ENCODE measurements around the gene SLC1A6. TPM values are rescaled to one million over a fixed set of nuclear protein-coding genes. Genes with fewer than 3 reads are reported as not detected.

The SLC1A6 gene
- not detected in 5 replicates for total RNA-seq (2022; extraction: Qiagen RNA extraction; ENCODE audit: low read depth)

GRCh38 chr19:14979476-14980255 lies at the start of gene SLC1A6:
Gene SLC1A6 (minus strand): TSS chr19:14979864. CDS start chr19:14972910, 6,954 bp downstream.

GRCh38 chr19:14941189-14941588 lies 38.5 kb downstream of the SLC1A6 start, which contains the start of gene OR7C2:
Gene OR7C2 (plus strand): TSS chr19:14941489. CDS start chr19:14941489, 0 bp downstream.

Other genes starting within 250 kb of the SLC1A6 start
- 0.53 to 1.4 TPM (median 0.99 TPM) in 5 replicates for gene ADGRE2, start 201.3 kb downstream of the SLC1A6 start, total RNA-seq (2022; extraction: Qiagen RNA extraction; ENCODE audit: low read depth)
- not detected in 5 replicates for gene OR7A5, start 144.7 kb downstream of the SLC1A6 start, total RNA-seq (2022; extraction: Qiagen RNA extraction; ENCODE audit: low read depth)
- gene OR7C1, start 144.7 kb downstream of the SLC1A6 start, total RNA-seq (2022; extraction: Qiagen RNA extraction; ENCODE audit: low read depth), result not detected in 5 replicates
- not detected in 5 replicates for gene OR7A10, start 130.9 kb downstream of the SLC1A6 start, total RNA-seq (2022; extraction: Qiagen RNA extraction; ENCODE audit: low read depth)
- gene OR7A17, start 93.7 kb downstream of the SLC1A6 start, total RNA-seq (2022; extraction: Qiagen RNA extraction; ENCODE audit: low read depth), result not detected in 5 replicates
- not detected in 5 replicates for gene OR7C2, start 38.4 kb downstream of the SLC1A6 start, total RNA-seq (2022; extraction: Qiagen RNA extraction; ENCODE audit: low read depth)
- not detected in 5 replicates for gene CASP14, start 69.6 kb upstream of the SLC1A6 start, total RNA-seq (2022; extraction: Qiagen RNA extraction; ENCODE audit: low read depth)
- gene OR1I1, start 102.3 kb upstream of the SLC1A6 start, total RNA-seq (2022; extraction: Qiagen RNA extraction; ENCODE audit: low read depth), result not detected in 5 replicates
- gene SYDE1, start 127.5 kb upstream of the SLC1A6 start, total RNA-seq (2022; extraction: Qiagen RNA extraction; ENCODE audit: low read depth), result 9.3 to 19.2 TPM (median 17.4 TPM) in 5 replicates
- 6.2 to 16.3 TPM (median 13.3 TPM) in 5 replicates for gene NOTCH3, start 221.1 kb upstream of the SLC1A6 start, total RNA-seq (2022; extraction: Qiagen RNA extraction; ENCODE audit: low read depth)

Data from A549 treated with ZK216348 at 1 μM for 4 hours (cell line).